GM18508 (cell line): Measurements from ENCODE around the gene GRAPL.
"Not testable (repeated sequence)": the region's sequence is repeated elsewhere in the genome, so short reads cannot be mapped to it uniquely, and the experiment has no call there.

Experiments used
- ATAC-seq: cut with Tn5 transposase; IDR thresholded peaks from one replicate; pipeline ENCODE4 v1.9.1; 2021; ENCODE audit warnings: moderate number of reproducible peaks; ENCODE audit not compliant: insufficient read depth, unreplicated experiment

GRAPL gene

GRCh38 chr17:19187883-19188869, 60.8 kb downstream of the GRAPL start:
- not testable (repeated sequence) for ATAC-seq

- ATAC-seq, result not testable (repeated sequence)
Measured at GRCh38 chr17:19188870-19189708, 61.7 kb downstream of the GRAPL start.

GRCh38 chr17:19189781-19190405, 62.5 kb downstream of the GRAPL start:
- not testable (repeated sequence) for ATAC-seq

- peak; percentile 48 for ATAC-seq
Measured at GRCh38 chr17:19196382-19197204, 69.2 kb downstream of the GRAPL start.

- ATAC-seq, result not testable (repeated sequence)
Measured at GRCh38 chr17:19202448-19202847, 75.1 kb downstream of the GRAPL start.

GRCh38 chr17:19203429-19203828, 76.0 kb downstream of the GRAPL start:
- ATAC-seq, result not testable (repeated sequence)
